HG02938 (cell line): ENCODE measurements around the gene XPO6.
"Not testable (repeated sequence)": the region's sequence is repeated elsewhere in the genome, so short reads cannot be mapped to it uniquely, and the experiment has no call there.

Experiments
- ATAC-seq: cut with Tn5 transposase; IDR thresholded peaks from one replicate; pipeline ENCODE4 v1.9.1; 2021; ENCODE audit warnings: mild to moderate bottlenecking, moderate library complexity; ENCODE audit not compliant: unreplicated experiment

The XPO6 gene, protein sequence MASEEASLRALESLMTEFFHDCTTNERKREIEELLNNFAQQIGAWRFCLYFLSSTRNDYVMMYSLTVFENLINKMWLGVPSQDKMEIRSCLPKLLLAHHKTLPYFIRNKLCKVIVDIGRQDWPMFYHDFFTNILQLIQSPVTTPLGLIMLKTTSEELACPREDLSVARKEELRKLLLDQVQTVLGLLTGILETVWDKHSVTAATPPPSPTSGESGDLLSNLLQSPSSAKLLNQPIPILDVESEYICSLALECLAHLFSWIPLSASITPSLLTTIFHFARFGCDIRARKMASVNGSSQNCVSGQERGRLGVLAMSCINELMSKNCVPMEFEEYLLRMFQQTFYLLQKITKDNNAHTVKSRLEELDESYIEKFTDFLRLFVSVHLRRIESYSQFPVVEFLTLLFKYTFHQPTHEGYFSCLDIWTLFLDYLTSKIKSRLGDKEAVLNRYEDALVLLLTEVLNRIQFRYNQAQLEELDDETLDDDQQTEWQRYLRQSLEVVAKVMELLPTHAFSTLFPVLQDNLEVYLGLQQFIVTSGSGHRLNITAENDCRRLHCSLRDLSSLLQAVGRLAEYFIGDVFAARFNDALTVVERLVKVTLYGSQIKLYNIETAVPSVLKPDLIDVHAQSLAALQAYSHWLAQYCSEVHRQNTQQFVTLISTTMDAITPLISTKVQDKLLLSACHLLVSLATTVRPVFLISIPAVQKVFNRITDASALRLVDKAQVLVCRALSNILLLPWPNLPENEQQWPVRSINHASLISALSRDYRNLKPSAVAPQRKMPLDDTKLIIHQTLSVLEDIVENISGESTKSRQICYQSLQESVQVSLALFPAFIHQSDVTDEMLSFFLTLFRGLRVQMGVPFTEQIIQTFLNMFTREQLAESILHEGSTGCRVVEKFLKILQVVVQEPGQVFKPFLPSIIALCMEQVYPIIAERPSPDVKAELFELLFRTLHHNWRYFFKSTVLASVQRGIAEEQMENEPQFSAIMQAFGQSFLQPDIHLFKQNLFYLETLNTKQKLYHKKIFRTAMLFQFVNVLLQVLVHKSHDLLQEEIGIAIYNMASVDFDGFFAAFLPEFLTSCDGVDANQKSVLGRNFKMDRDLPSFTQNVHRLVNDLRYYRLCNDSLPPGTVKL

DNA sequence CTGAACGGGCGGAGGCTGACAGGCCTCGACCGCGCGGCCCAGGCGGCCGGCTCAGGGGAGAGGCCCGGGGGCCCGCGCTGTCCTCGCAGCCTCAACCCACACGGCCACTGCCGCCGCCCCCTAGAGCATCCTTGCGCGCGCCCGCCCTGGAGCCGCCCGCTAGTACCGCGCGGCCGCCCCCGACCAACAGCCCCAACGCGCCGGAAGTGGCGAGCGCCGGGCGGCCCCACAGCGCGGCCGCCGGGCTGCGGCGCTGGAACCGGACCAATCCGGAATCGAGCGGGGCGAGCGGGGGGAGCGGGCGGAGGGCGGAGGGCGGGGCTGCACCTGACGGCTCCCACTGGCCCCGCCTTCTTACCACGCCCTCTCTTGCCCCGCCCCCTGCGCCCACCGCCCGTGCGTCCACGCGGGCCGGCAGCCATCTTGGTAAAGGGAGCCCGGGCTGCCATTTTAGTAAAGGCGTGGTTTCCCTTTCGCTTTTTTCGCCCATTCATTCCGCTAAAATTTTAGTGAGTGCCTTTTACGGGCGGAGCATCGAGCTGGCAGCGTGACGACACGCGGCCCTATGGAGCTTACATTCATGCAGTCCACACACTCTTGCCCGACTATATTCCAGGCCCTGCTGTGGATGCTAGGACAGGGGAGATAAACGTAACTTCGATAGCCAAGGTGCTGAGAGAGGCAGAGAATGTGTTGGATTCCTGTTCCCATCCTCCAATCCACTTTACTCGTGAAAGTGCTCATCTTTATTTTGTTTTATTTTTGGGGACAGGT, at the start of gene XPO6:
TSS of gene XPO6 (minus strand) at position 208 of the 774 bp plus-strand sequence. CDS start 597 bp downstream, outside the sequence.
- peak; percentile 62 for ATAC-seq

DNA sequence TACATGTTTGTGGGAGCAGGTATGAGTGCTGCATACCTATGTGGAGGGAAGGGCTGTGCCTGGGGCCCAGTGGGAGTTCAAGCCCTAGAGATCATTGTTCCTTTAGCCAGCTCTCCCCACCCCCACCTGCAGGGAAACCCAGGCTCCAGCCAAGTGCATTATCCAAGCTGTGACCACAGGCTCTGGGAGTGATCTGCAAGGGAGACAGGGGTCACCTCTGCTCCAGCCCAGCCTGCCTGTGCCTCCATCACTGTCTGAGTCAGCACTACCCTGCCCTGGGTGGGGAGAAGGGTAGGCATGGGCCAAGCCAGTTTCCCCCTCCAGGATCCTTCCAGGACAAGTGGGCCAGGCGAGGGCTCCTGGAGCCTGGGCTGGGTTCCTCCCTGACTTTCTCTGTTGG, 48.4 kb upstream of the XPO6 start:
- ATAC-seq, result no peak

DNA sequence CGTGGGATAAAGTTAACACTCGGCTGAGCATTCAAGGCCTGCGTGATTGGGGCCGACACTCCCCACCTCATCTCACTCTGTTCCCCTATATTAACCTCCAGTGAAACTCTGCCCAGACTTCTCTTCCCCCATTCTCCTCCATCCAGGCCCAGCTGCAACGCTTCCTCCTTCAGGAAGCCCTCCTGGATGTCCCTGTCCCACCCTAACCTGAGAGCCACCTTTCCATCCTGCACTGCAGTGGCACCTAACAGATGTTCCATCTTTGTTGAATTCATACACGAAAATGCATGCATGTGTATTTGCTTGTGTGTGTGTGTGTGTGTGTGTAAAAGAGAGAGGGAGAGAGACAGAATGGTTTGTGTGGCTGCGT, 48.0 kb upstream of the XPO6 start:
- no peak for ATAC-seq

DNA sequence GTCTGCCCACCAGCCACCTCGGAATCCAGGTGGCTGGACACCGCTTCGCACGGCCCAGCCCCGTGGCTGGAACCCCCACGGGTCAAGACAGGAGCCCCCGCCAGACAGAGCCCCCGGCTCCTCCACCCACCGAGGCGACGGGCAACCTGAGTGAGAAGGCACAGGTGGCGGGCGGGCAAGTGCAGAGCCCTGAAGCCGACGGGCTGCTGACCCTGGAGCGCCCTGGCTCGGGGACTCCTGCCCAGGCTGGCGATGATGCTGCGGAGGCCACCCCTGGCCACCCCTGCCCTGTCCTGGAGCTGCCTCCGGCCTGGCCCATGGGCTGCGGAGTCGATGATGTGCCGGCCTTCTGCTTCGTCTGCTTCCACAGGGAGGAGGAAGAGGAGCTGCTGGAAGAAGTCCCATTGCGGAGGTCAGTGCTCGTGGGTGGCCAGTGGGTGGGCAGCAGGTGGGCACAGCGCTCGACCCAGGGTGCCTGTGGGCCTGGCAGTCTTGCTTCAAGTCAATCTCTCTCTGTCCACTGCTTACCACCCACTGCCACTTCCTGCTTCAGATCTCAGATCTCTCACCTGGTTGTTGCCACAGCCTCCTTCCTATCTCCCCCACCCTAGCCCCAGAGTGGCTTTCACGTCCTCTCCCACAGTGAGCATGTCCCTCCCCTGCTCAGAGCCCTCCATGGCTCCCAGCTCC, 47.5 kb upstream of the XPO6 start:
- ATAC-seq, result no peak

DNA sequence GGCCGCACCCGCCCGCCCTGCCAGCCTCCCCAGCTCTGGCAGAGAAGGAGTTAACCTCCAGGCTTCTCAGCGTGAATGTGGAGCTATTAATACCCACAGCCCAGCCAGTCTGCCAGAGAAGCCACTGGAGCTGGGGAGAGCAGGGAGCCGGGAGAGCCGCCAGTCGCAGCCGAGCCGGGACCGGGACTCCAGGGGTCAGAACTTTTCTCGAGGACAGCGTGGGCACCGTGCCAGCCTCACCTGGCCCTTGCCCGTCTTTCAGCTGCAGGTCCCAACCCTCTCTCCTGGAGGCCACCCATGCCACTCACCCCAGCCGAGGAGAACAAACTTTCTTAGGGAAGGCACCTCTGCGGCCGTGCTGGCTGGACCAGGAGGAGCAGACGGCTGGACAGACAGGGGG, 46.8 kb upstream of the XPO6 start:
- no peak for ATAC-seq

DNA sequence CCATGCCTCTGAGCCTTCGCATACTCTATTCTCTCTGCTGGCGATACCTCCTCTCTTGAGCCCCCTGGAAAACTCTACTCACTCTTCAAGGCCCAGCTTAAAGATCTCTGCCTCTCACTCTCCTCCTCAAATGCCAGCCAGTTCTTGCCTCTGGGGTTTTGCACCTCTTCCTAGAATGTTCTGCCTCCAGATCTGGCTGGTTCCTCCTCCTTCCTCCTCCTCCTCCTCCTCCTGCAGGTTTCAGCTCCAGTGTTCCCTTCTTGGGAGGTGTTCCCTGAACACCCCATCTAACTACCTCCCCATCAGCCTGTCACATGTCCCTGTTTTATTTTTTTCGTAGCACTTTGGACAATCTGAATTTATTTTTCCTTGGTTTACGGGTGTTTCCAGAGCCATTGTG, 45.5 kb upstream of the XPO6 start:
- no peak for ATAC-seq

DNA sequence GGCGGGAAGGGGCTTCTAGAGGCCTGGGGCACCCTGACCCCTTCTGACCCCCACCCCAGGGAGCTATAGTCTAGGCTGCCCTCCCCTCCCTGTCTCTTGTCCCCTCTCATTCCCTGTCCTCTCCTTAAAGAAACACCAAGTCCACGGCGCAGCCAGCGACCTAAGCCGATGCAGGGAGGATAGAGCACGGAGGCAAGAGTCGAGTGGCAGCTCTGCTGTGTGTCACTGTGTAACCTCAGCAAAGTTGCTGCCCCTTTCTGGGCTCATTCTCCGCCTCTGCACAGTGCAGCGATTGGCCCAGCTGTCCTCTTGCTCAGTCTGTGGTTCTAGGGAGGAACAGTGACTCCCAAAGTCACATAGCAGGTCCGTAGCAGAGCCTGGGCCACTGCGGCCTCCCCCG, 44.1 kb upstream of the XPO6 start:
- no peak for ATAC-seq

DNA sequence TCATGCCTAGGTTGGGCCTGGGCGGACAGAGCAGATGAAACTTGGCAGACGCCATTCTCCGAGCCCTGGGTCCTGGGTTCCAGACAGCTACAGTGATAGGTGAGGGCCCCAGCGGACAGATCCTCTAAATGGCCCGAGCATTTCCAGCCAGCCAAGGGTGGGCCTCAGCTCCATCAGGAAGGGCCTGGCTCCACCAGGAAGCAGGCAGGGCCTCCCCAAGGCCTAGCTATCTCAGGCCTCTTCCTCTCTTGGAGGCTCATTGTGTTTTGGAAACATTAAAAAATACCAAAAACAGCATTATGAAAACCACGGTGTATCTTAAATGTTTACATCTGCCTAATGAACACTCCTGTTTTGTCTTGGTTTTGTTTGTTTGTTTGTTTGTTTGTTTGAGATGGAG, 42.4 kb upstream of the XPO6 start:
- ATAC-seq, result no peak

DNA sequence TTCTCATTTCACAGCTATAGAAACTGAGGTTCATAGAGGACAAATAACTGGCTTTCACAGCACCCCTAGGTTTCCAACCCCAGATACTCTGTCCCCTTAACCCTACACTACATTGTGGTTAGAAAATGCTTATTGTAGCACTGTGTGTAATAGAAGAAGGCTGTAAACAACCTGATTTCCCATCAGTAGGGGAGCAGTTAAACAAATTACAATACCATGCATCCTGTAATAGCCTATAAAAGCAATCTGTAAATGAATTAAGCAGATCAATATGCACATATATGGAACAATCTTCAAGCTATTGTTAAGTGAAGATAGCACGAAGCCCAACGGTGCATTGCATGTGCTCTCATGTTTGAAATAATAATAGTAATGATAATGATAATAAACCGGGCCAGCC, 39.2 kb upstream of the XPO6 start:
- no peak for ATAC-seq

DNA sequence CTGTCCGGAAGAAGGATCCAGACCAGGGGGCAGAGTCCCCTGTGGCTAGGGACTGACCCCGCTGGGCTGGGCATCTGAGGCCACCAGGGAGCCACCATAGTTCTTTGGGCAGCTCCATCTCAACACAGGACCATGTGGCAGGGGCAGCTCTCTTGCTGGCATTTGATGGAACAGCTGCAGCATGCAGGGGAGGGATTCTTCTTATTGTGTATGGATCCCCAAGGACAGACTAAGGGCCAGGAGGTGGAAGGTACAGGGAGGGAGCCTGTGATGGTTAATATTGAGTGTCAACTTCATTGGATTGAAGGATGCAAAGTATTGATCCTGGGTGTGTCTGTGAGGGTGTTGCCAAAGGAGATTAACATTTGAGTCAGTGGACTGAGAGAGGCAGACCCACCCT, 37.7 kb upstream of the XPO6 start:
- ATAC-seq, result not testable (repeated sequence)

DNA sequence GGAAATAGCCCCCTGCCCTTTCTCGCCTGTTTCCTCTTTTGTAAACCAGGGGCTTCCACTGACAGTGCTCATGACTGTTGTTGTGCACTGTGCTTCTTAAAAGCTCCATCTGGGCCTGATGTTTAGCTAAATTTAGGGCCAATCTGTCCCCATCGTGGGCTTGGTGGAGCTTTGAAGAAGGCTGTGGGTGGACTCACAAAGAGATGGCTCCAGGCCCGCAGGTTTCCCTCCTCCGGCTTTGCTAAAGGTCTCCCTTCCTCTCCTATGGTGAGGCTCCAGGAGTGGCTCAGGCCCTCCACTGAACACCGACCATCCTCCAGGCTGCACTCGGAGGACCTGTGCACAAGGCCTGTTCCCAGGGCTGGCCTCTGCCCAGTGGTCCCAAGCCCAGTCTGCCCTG, 30.2 kb upstream of the XPO6 start:
- ATAC-seq, result no peak

DNA sequence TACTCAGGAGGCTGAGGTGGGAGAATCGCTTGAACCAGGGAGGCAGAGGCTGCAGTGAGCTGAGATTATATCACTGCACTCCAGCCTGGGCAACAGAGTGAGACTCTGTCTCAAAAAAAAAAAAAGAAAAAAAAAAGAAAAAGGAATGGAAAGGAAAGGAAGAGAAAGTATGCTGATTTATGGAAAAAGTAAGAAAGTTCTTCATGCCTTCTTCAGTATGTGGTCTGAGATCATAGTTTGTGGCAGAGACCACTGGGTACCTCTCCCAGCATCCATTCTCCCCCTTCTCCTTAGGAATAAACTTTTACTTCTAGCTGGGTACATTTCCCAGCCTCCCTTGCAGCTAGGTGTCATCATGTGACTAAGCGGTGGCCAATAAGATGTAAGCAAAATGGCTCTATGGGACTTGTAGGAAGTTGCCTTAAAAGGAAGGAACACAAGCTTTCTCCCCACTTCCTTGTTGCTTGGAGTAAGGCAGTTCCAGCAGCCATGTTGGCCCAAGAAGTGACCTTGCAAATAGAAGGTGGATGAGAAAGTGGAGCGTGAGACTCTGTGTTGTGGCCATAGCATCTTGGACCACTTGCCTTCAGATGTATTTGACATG, 26.1 kb upstream of the XPO6 start:
- no peak for ATAC-seq

DNA sequence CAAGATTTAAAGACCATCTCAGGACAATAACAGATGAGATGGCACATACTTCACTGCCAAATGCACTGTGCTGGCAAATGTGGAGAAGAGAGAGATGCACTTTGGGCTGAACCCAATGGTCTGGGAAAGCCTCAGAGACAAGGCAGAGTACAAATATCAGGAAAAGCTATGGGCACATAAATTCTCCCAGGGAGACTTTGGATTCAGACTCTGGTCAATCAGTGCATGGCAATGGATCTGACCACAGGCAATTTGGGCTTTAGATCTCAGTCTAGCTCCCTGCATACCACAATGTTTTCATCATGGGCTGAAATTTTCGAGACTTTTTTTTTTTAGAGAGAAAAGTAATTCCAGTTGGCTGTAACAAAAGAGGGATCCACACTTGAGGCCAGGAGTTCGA, 20.0 kb upstream of the XPO6 start:
- ATAC-seq, result no peak

DNA sequence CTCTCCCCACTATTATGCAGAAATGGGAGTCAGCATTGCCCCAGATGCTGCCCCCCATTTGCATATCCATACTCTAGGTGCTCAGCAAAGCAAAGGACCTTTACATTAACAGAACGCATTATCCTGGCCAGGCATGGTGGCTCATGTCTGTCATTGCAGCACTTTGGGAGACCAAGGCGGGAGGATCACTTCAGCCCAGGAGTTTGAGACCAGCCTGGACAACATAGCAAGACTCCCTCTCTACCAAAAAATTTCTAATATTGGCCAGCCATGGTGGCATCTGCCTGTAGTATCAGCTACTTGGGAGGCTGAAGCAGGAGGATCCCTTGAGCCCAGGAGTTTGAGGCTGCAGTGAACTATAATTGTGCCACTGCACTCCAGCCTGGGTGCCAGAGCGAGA, 12.1 kb upstream of the XPO6 start:
- not testable (repeated sequence) for ATAC-seq

DNA sequence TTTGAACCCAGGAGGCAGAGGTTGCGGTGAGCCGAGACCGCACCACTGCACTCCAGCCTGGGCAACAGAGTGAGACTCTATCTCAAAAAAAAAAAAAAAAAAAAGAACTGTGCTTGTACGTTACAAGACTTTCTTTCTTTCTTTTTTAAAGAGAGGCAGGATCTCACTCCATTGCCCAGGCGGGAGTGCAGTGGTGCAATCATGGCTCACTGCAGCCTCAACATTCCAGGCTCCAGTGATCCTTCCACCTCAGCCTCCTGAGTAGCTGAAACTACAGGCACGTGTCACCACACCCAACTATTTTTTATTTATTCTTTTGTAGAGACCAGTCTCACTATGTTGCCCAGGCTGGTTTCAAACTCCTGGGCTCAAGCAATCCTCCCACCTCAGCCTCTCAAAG, 8.0 kb upstream of the XPO6 start:
- not testable (repeated sequence) for ATAC-seq

DNA sequence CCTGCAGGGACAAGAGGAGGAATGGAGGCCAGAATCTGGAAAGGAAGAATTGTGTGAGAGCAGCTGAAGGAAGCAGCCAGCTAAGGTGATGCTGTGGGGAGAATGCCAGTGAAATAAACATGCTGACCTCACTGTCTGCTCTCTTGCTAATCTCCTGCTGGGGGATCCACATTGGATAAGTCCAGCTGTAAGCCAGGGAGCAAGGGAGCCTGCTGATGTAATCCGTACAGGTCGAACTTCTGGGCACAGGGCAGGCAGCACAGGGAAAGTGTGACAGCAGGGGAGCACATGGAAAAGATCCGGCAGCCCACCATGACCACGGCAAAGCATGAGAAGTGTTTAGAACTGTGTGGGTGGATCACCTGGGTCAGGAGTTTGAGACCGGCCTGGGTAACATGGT, 7.5 kb upstream of the XPO6 start:
- no peak for ATAC-seq

DNA sequence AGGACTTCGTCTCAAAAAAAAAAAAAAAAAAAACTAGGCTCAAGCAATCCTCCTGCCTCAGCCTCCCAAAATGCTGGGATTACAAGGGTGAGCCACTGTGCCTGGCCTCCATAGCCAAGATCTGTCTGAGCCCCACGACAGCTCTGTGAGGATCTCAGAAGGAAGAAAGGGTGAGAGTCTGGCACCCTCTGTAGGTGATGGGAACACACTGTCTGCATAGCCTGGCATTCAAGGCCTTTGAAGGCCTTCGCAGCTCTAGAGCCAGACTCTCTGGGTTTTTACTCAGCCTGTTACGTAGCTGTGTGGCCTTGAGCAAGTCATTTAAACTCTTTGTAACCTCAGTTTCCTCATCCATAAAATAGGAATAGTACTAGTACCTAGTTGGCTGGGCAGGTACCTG, 6.3 kb upstream of the XPO6 start:
- ATAC-seq, result no peak

DNA sequence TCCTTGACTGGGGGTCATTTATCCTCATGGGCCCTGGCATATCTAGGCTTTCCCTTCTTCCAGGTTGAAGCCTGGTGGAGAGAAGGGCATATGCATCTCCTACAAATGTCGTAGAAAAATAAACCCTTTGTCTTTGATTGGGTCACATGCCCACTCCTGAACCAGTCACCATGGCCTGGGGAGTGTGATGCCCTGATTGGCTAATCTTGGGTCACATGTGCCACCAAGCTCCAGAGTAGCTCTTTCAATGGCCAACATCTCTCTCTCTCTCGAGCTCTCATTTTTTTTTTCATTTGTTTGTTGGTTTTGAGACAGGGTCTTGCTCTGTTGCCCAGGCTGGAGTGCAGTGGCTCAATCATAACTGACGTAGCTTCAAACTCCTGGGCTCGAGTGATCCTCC, 5.6 kb upstream of the XPO6 start:
- ATAC-seq, result no peak

DNA sequence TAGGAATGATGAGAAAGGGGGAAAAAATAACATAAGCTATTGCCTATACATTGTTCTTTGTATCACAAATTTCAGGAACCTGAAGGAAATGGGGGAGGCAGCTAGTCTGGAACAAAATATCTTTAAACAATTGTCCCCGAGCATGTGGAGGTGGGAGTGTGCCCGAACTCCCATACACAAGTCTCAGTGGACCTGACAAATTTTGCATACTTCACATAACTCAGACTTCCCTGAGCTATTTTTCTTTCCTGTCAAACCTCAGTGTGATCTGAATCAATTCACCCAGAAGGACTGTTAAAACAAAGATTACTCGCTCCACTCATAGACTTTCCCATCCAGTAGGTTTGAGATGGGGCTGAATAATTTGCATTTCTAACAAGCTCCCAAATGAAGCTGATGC, 1.6 kb upstream of the XPO6 start:
- ATAC-seq, result no peak

DNA sequence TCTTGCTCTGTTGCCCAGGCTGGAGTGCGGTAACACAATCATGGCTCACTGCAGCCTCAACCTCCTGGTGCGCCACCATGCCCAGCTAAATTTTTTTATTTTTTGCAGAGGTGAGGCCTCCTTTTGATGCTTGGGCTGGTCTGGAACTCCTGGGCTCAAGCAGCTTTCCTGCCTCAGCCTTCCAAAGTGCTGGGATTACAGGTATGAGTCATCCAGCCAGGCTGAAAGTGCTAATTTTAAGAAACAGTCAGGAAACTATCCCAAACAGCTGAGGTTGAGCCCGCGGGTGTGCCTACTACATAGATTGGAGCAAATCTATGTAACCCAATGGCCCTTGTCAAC, 738 bp upstream of the XPO6 start:
- no peak for ATAC-seq
